OCI-LY7 (cell line): ENCODE measurements around the gene MRPS27. TPM values are rescaled to one million over a fixed set of nuclear protein-coding genes. Genes with fewer than 3 reads are reported as not detected.

ENCODE experiments used
- BruUV-seq: library from RNA; stranded (reverse); fragments of 400-500 nt; replicated peaks from 2 replicates; lab custom pipeline; 2021; lab: Mats Ljungman, UMichigan
- CTCF ChIA-PET: fragments of 300-600 bp; sonication (Branson Sonifier 250); formaldehyde crosslinking; loops from one replicate; lab custom pipeline; 2022; ENCODE audit warnings: antibody characterized with exemption; ENCODE audit not compliant: unreplicated experiment; lab: Charles Lee
- POLR2A ChIA-PET: fragments of 300-600 bp; sonication (Branson Sonifier 250); formaldehyde crosslinking; loops from one replicate; lab custom pipeline; 2022; ENCODE audit warnings: antibody characterized with exemption; lab: Charles Lee
- DNase-seq: peaks from one replicate; pipeline ENCODE4 v3.0.0-alpha.2; 2015; ENCODE audit warnings: low spot score
- H2AFZ ChIP-seq: fragments of 200-600 bp; sonication (generic), shearing (Covaris generic); 2 replicates; pipeline ENCODE4 v1.6.1; 2014; ENCODE audit warnings: mild to moderate bottlenecking, antibody characterized with exemption, low read length, moderate library complexity
- H3K27ac ChIP-seq: fragments of 200-600 bp; sonication (generic); 2 replicates; pipeline ENCODE4 v1.5.1; 2014; ENCODE audit warnings: mixed run types, low read depth, mild to moderate bottlenecking, moderate library complexity, low read length, inconsistent platforms; ENCODE audit not compliant: poor library complexity, severe bottlenecking
- H3K36me3 ChIP-seq: fragments of 200-600 bp; sonication (generic); 2 replicates; pipeline ENCODE4 v1.6.1; 2014; ENCODE audit warnings: mild to moderate bottlenecking, antibody characterized with exemption, low read length, moderate library complexity, mixed read lengths; ENCODE audit not compliant: insufficient read depth
- H3K4me1 ChIP-seq: fragments of 200-600 bp; sonication (generic); 2 replicates; pipeline ENCODE4 v1.5.1; 2014; ENCODE audit warnings: mild to moderate bottlenecking, low read length; ENCODE audit not compliant: insufficient read depth, poor library complexity, severe bottlenecking
- H3K4me2 ChIP-seq: fragments of 200-600 bp; sonication (generic); 2 replicates; pipeline ENCODE4 v1.6.1; 2014; ENCODE audit warnings: mild to moderate bottlenecking, low read length
- H3K4me3 ChIP-seq: fragments of 200-600 bp; sonication (generic); 2 replicates; pipeline ENCODE4 v1.5.1; 2014; ENCODE audit warnings: mild to moderate bottlenecking, low read depth, low read length; ENCODE audit not compliant: poor library complexity, severe bottlenecking
- H3K79me2 ChIP-seq: fragments of 200-600 bp; sonication (generic); 2 replicates; pipeline ENCODE4 v1.6.1; 2016; ENCODE audit warnings: low read depth, mild to moderate bottlenecking, low read length, moderate library complexity, mixed read lengths; ENCODE audit not compliant: insufficient read depth
- H3K9me2 ChIP-seq: fragments of 200-600 bp; sonication (generic); 2 replicates; pipeline ENCODE4 v1.6.1; 2016; ENCODE audit warnings: mild to moderate bottlenecking, low read length, mixed read lengths; ENCODE audit not compliant: insufficient read depth
- H3K9me3 ChIP-seq: fragments of 200-600 bp; sonication (generic); 2 replicates; pipeline ENCODE4 v1.6.1; 2014; ENCODE audit warnings: mild to moderate bottlenecking, mixed run types, low read length, mixed read lengths
- H4K20me1 ChIP-seq: fragments of 200-600 bp; sonication (generic); 2 replicates; pipeline ENCODE4 v1.6.1; 2014; ENCODE audit warnings: mild to moderate bottlenecking, antibody characterized with exemption, low read length, moderate library complexity, mixed read lengths; ENCODE audit not compliant: insufficient read depth
- EZH2phosphoT487 ChIP-seq: fragments of 200-600 bp; sonication (generic); IDR thresholded peaks from 2 replicates; pipeline ENCODE4 v1.6.1; 2018; ENCODE audit warnings: low read depth, borderline replicate concordance, mild to moderate bottlenecking, mixed run types, antibody characterized with exemption, low read length, moderate library complexity, mixed read lengths
- intact Hi-C: fragments of 100-400 bp; cut with micrococcal nuclease; formaldehyde crosslinking; loops from one replicate; pipeline ENCODE4 v1.10.0; 2022; ENCODE audit not compliant: unreplicated experiment
- total RNA-seq, 2 experiments: library from RNA; depleted of rRNA in 1 of 2; stranded (reverse); fragments of >200 nt in 1 of 2; shearing (Covaris generic) in 1 of 2; gene quantifications; 2 replicates each; pipeline ENCODE4 v1.2.3, GENCODE V29; 2014 to 2022
- TF ChIP-seq, protein P1 (sequence below): fragments of 200-600 bp; sonication (generic); conservative IDR thresholded peaks from 2 replicates; pipeline ENCODE4 v1.5.1; 2014; ENCODE audit warnings: mild to moderate bottlenecking, antibody characterized with exemption, low read length, moderate library complexity, mixed read lengths

Gene MRPS27
- total RNA-seq, 2 experiments from 2014 or later: 62.6 to 70.9 TPM

- POLR2A ChIA-PET: no interaction called here
- Histone ChIP-seq H2AFZ (no peak overlapping the region), H3K79me2 (peaks cover 44% of the 10 kb centered on the region), H3K4me2 (no peak overlapping the region), H3K4me1 (peaks cover 22% of the 10 kb centered on the region), H3K9me2 (no peaks in the 10 kb centered on the region), H4K20me1 (0 out of 2 replicates have a peak, but pooled peaks cover 3% of the 10 kb centered on the region), H3K36me3 (peaks cover 84% of the 10 kb centered on the region), H3K9me3 (no peaks in the 10 kb centered on the region), H3K27ac (no peak overlapping the region), H3K4me3 (no peak overlapping the region)
- BruUV-seq: no TSS peak
- no peak for TF ChIP-seq EZH2phosphoT487
- TF ChIP-seq, protein P1, sequence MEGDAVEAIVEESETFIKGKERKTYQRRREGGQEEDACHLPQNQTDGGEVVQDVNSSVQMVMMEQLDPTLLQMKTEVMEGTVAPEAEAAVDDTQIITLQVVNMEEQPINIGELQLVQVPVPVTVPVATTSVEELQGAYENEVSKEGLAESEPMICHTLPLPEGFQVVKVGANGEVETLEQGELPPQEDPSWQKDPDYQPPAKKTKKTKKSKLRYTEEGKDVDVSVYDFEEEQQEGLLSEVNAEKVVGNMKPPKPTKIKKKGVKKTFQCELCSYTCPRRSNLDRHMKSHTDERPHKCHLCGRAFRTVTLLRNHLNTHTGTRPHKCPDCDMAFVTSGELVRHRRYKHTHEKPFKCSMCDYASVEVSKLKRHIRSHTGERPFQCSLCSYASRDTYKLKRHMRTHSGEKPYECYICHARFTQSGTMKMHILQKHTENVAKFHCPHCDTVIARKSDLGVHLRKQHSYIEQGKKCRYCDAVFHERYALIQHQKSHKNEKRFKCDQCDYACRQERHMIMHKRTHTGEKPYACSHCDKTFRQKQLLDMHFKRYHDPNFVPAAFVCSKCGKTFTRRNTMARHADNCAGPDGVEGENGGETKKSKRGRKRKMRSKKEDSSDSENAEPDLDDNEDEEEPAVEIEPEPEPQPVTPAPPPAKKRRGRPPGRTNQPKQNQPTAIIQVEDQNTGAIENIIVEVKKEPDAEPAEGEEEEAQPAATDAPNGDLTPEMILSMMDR: no peak
- CTCF ChIA-PET: no interaction called here
- DNase-seq: no peak
- intact Hi-C loops: no loop called here
Observed at GRCh38 chr5:72313141-72313540, 6.9 kb downstream of the MRPS27 start.

DNA sequence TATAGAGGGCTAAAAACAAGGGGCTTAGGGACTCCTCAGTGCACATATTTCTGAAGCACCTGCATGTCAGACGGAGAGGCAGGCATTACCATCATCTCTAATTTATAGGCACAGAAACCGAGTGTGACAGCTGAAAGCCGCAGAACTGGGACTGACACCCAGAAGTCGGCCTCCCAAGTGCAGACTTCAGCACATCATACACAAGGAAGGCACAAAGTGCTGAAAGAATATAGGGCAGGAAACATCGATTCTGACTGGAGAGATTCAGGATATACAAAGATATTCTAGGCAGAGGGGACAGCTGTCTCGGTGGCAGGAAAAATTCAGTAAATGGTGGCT lies 11.2 kb downstream of the MRPS27 start:
- H3K79me2 ChIP-seq: peaks cover 46% of the 10 kb centered on the region
- ChIA-PET CTCF (interaction anchor here (0.8 to 1.5 kb wide), 2 partner anchors 9 to 10 kb away, joined by 3 to 8 read pairs; no protein-coding TSS in a partner anchor), POLR2A (interaction anchor here (2.1 to 8.8 kb wide), 3 partner anchors 9 to 16 kb away, joined by 19 to 97 read pairs (median 78); partner anchors contain the start of genes MRPS27 and PTCD2)
- peak overlapping the region; percentile 55 for H3K4me2 ChIP-seq
- H3K4me3 ChIP-seq: no peak overlapping the region
- peak overlapping the region; percentile 67; the same call in 1 of the 2 replicates for H2AFZ ChIP-seq
- intact Hi-C loops: loop anchor here (1.0 to 10.0 kb wide), 6 partner anchors 11 to 538 kb away; partner anchors contain the start of genes MRPS27, PTCD2 and TNPO1
- H4K20me1 ChIP-seq: no peaks in the 10 kb centered on the region
- no peak for DNase-seq
- peaks cover 44% of the 10 kb centered on the region for H3K4me1 ChIP-seq
- peak overlapping the region; percentile 84 for H3K27ac ChIP-seq
- peaks cover 61% of the 10 kb centered on the region for H3K36me3 ChIP-seq
- H3K9me3 ChIP-seq: no peaks in the 10 kb centered on the region
- no TSS peak for BruUV-seq
- TF ChIP-seq, protein P1: no peak
- no peak for TF ChIP-seq EZH2phosphoT487
- no peaks in the 10 kb centered on the region for H3K9me2 ChIP-seq
